Right lobe of liver (tissue), 4 donors: ENCODE results near the gene COL4A1.

Experiments
- POLR2A ChIP-seq: fragments of 450-650 bp; IDR thresholded peaks from one replicate; pipeline ENCODE4 v1.6.1; 2017; ENCODE audit warnings: antibody characterized with exemption, mild to moderate bottlenecking
- TF ChIP-seq, protein P1 (sequence below), 4 donors: fragments of 200-600 bp in 3 of 4; fragments of 450-650 bp in 1 of 4; IDR thresholded peaks; one replicate each; pipeline versions ENCODE4 v1.5.1 to v1.8.0; 2016 to 2022; ENCODE audit warnings: antibody characterized with exemption in 4 of 4, mild to moderate bottlenecking in 2 of 4
- donor health status: DM: no; HTN: no; CAD: no.
- donor health status: DM: no; HTN: no; CAD: no.
- donor health status: DM: no; HTN: yes; CAD: no.

DNA sequence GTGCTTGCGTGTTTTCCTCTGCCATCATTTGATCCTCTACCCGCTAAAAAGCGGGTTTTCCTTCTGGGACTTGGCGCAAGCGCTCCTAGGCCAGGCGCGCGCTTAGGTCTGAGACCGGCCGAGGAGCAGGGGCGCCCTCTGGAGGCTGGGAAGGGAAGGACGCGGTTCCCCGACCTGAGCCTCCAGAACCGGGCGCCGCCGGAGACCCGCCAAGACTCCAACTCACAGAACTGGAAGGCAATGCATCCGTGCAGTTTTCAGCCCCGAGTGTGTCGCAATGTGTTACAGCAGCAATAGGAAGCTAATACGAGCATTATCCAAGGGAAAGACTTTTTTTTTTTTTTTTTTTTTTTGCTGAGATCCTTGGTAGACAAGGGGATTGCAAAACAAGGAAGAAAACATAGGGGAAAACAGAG is 190.9 kb downstream of the COL4A1 start:
- TF ChIP-seq, protein P1, sequence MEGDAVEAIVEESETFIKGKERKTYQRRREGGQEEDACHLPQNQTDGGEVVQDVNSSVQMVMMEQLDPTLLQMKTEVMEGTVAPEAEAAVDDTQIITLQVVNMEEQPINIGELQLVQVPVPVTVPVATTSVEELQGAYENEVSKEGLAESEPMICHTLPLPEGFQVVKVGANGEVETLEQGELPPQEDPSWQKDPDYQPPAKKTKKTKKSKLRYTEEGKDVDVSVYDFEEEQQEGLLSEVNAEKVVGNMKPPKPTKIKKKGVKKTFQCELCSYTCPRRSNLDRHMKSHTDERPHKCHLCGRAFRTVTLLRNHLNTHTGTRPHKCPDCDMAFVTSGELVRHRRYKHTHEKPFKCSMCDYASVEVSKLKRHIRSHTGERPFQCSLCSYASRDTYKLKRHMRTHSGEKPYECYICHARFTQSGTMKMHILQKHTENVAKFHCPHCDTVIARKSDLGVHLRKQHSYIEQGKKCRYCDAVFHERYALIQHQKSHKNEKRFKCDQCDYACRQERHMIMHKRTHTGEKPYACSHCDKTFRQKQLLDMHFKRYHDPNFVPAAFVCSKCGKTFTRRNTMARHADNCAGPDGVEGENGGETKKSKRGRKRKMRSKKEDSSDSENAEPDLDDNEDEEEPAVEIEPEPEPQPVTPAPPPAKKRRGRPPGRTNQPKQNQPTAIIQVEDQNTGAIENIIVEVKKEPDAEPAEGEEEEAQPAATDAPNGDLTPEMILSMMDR (IDR thresholded peaks at IDR 0.05): peak; percentile 70 to 87 (median 76)
- no peak for TF ChIP-seq POLR2A
